Measurements from ENCODE around the gene BABAM2. TPM values are rescaled to one million over a fixed set of nuclear protein-coding genes. Genes with fewer than 3 reads are reported as not detected.

The BABAM2 gene
- total and polyA plus RNA-seq, 2 experiments from 2014 or later: 17.8 to 21.5 TPM

GRCh38 chr2:27988306-27988705 is 97.8 kb downstream of the BABAM2 start (continued):
- no peak for TF ChIP-seq REST (IDR thresholded peaks at IDR 0.05; ENCODE audit: unreplicated experiment)

- Mint-ChIP-seq H3K36me3 (ENCODE audit: low read depth) (no peaks in the 10 kb centered on the region), H3K4me1 (peaks cover 6% of the 10 kb centered on the region; the same call in 2 of the 3 replicates), H3K9me3 (no peaks in the 10 kb centered on the region), H3K4me3 (no peak overlapping the region), H3K27ac (no peak overlapping the region), H3K27me3 (ENCODE audit: insufficient read depth, low read depth, poor library complexity) (no peaks in the 10 kb centered on the region)
- DNase-seq (ENCODE audit: low spot score) (no peak), ATAC-seq (no peak)
- Histone ChIP-seq H3K36me3 (ENCODE audit: insufficient read depth) (no peaks in the 10 kb centered on the region), H3F3A (replicated peaks; ENCODE audit: low read depth) (no peaks in the 10 kb centered on the region), H4K20me1 (replicated peaks; ENCODE audit: insufficient read depth) (no peaks in the 10 kb centered on the region), H2AFZ (no peak overlapping the region), H3K9me2 (ENCODE audit: insufficient read depth) (no peaks in the 10 kb centered on the region), H3K4me3 (no peak overlapping the region), H3K4me2 (no peak overlapping the region), H3K79me2 (replicated peaks; ENCODE audit: insufficient read depth) (no peaks in the 10 kb centered on the region), H3K4me1 (ENCODE audit: insufficient read depth) (no peaks in the 10 kb centered on the region; the same call in none of the 2 replicates), H3K27me3 (ENCODE audit: insufficient read depth) (no peaks in the 10 kb centered on the region), H3K27ac (ENCODE audit: low read depth) (no peak overlapping the region)
- TF ChIP-seq EZH2 (IDR thresholded peaks at IDR 0.05; ENCODE audit: low read depth, unreplicated experiment) (no peak), ZNF114 (CRISPR knock-in tag; IDR thresholded peaks at IDR 0.05) (no peak), ETS1 (IDR thresholded peaks at IDR 0.05) (no peak), ZNF331 (CRISPR knock-in tag; IDR thresholded peaks at IDR 0.05; ENCODE audit: low read depth) (no peak), EZH2phosphoT487 (IDR thresholded peaks at IDR 0.05; ENCODE audit: unreplicated experiment) (no peak), JUNB (IDR thresholded peaks at IDR 0.05; ENCODE audit: unreplicated experiment) (no peak), ZNF462 (CRISPR knock-in tag; IDR thresholded peaks at IDR 0.05) (no peak), NANOG (IDR thresholded peaks at IDR 0.05; ENCODE audit: borderline replicate concordance) (no peak), CREB1 (CRISPR knock-in tag; IDR thresholded peaks at IDR 0.05; ENCODE audit: low read depth) (no peak), POLR2AphosphoS5 (IDR thresholded peaks at IDR 0.05; ENCODE audit: low read depth) (no peak), STAT1 (IDR thresholded peaks at IDR 0.05; ENCODE audit: unreplicated experiment) (no peak), REST (IDR thresholded peaks at IDR 0.05; ENCODE audit: unreplicated experiment) (no peak)
Measured at GRCh38 chr2:27988718-27989117, 98.2 kb downstream of the BABAM2 start.
